H1 (cell line): ENCODE results near the gene SMARCE1. TPM values are rescaled to one million over a fixed set of nuclear protein-coding genes. Genes with fewer than 3 reads are reported as not detected.

ENCODE experiments used
- BACH1 ChIP-seq: IDR thresholded peaks from 2 replicates; pipeline ENCODE4 v1.6.1; 2012; ENCODE audit warnings: low read length, improper control_type of control experiment
- BCL11A ChIP-seq, 2 experiments: IDR thresholded peaks; one replicate each; pipeline ENCODE4 v1.6.1; 2011; ENCODE audit warnings: low read depth in 2 of 2, low read length in 2 of 2, mild to moderate bottlenecking in 2 of 2
- CBX8 ChIP-seq: fragments of 300-800, 300-1000 bp; sonication (generic); IDR thresholded peaks from 2 replicates; pipeline ENCODE4 v1.7.1; 2016; ENCODE audit warnings: low read depth, low read length, borderline replicate concordance
- CEBPB ChIP-seq: IDR thresholded peaks from 2 replicates; pipeline ENCODE4 v1.6.1; 2012; ENCODE audit warnings: low read depth, low read length
- CHD1 ChIP-seq: IDR thresholded peaks from 2 replicates; pipeline ENCODE4 v1.6.1; 2012; ENCODE audit warnings: low read depth, low read length, improper control_type of control experiment
- CHD2 ChIP-seq: IDR thresholded peaks from 2 replicates; pipeline ENCODE4 v1.6.1; 2012; ENCODE audit warnings: low read length, improper control_type of control experiment
- CREB1 ChIP-seq: IDR thresholded peaks from 2 replicates; pipeline ENCODE4 v1.6.1; 2012; ENCODE audit warnings: inconsistent platforms
- FOSL1 ChIP-seq: IDR thresholded peaks from 2 replicates; pipeline ENCODE4 v1.6.1; 2011; ENCODE audit warnings: mild to moderate bottlenecking, low read depth, low read length, moderate library complexity; ENCODE audit not compliant: insufficient read depth
- HDAC6 ChIP-seq: IDR thresholded peaks from one replicate; pipeline ENCODE4 v1.7.1; 2012; ENCODE audit warnings: low read depth, mild to moderate bottlenecking, inconsistent platforms, low read length, moderate library complexity
- JUND ChIP-seq: IDR thresholded peaks from 2 replicates; pipeline ENCODE4 v1.6.1; 2011; ENCODE audit warnings: mild to moderate bottlenecking, improper control_type of control experiment, low read length
- KDM1A ChIP-seq: fragments of 200-600, 300-600 bp; sonication (generic); IDR thresholded peaks from 2 replicates; pipeline ENCODE4 v1.7.1; 2016; ENCODE audit warnings: mild to moderate bottlenecking, low read length, borderline replicate concordance
- NANOG ChIP-seq: IDR thresholded peaks from 2 replicates; pipeline ENCODE4 v1.6.1; 2011; ENCODE audit warnings: low read length, low read depth, mild to moderate bottlenecking, inconsistent platforms; ENCODE audit not compliant: insufficient read depth, poor library complexity, severe bottlenecking
- NRF1 ChIP-seq: IDR thresholded peaks from 2 replicates; pipeline ENCODE4 v1.6.1; 2011; ENCODE audit warnings: mild to moderate bottlenecking, low read depth, low read length, improper control_type of control experiment
- POU5F1 ChIP-seq: IDR thresholded peaks from 2 replicates; pipeline ENCODE4 v1.6.1; 2011; ENCODE audit warnings: low read depth, mild to moderate bottlenecking, low read length, moderate library complexity
- RNF2 ChIP-seq: fragments of 200-900, 300-1000 bp; sonication (generic); IDR thresholded peaks from 2 replicates; pipeline ENCODE4 v1.7.1; 2016; ENCODE audit warnings: borderline replicate concordance, low read depth, mild to moderate bottlenecking, antibody characterized with exemption, low read length; ENCODE audit not compliant: poor library complexity, severe bottlenecking; ENCODE audit errors: missing control alignments
- SIRT6 ChIP-seq: IDR thresholded peaks from one replicate; pipeline ENCODE4 v1.7.1; 2012; ENCODE audit warnings: low read length, inconsistent platforms
- SP1 ChIP-seq: IDR thresholded peaks from 2 replicates; pipeline ENCODE4 v1.6.1; 2011; ENCODE audit warnings: low read depth, low read length
- SP4 ChIP-seq: IDR thresholded peaks from 2 replicates; pipeline ENCODE4 v1.6.1; 2012; ENCODE audit warnings: low read length, inconsistent platforms
- TAF1 ChIP-seq: IDR thresholded peaks from 2 replicates; pipeline ENCODE4 v1.6.1; 2011; ENCODE audit warnings: mild to moderate bottlenecking, low read depth, low read length
- TAF7 ChIP-seq: optimal IDR thresholded peaks from 2 replicates; pipeline ENCODE3; 2011; ENCODE audit warnings: low read depth, mild to moderate bottlenecking, inconsistent platforms, low read length, moderate library complexity, borderline replicate concordance
- TBP ChIP-seq: IDR thresholded peaks from 2 replicates; pipeline ENCODE4 v1.6.1; 2011; ENCODE audit warnings: low read depth, low read length, improper control_type of control experiment
- TCF12 ChIP-seq: IDR thresholded peaks from 2 replicates; pipeline ENCODE4 v1.6.1; 2011; ENCODE audit warnings: low read depth, mild to moderate bottlenecking, low read length
- TEAD4 ChIP-seq: IDR thresholded peaks from 2 replicates; pipeline ENCODE4 v1.6.1; 2012; ENCODE audit warnings: low read depth, low read length, inconsistent platforms, mixed read lengths
- USF2 ChIP-seq: IDR thresholded peaks from 2 replicates; pipeline ENCODE4 v1.6.1; 2011; ENCODE audit warnings: low read length, improper control_type of control experiment
- ZNF274 ChIP-seq: IDR thresholded peaks from 2 replicates; pipeline ENCODE4 v1.7.0; 2012; ENCODE audit warnings: low read length, borderline replicate concordance; ENCODE audit errors: extremely low read depth
- polyA plus RNA-seq, 7 experiments: library from polyadenylated mRNA; depleted of rRNA in 3 of 7; stranded (reverse) in 5 of 7; unstranded in 2 of 7; fragments of >200 nt in 5 of 7; fragments of 200-250 nt in 2 of 7; gene quantifications; 1 replicate in 5 of 7; 2 replicates in 1 of 7; 4 replicates in 1 of 7; pipeline versions ENCODE4 v1.2.1 to v1.2.3, GENCODE V29; 2011 to 2013; ENCODE audit warnings: missing spikeins in 2 of 7, mixed read lengths in 2 of 7
- total RNA-seq: library from RNA; stranded (reverse); fragmentation: NEBNext Ultra II Directional; extraction: Animal tissue kit (Norgen Biotek cat#: 25700); gene quantifications from 2 replicates; pipeline ENCODE4 v1.2.1, GENCODE V29; 2021

Gene SMARCE1
- total and polyA plus RNA-seq, 2 of the 8 experiments (the other 6 are each of a cell fraction or from before 2014, with no cell fraction given), result 30.7 to 131 TPM

- TF ChIP-seq RNF2 (no peak), POU5F1 (no peak), SP1 (0 out of 2 replicates have a peak, but pooled peaks have one; percentile 9), TBP (peak; percentile 53), ZNF274 (no peak), JUND (no peak), SP4 (no peak), TAF1 (peak; percentile 83), CHD1 (no peak), NRF1 (no peak), NANOG (no peak), CHD2 (no peak), CBX8 (no peak), HDAC6 (no peak), USF2 (no peak), BACH1 (no peak), CEBPB (no peak), TAF7 (peak; percentile 58), BCL11A (IDR thresholded peaks at IDR 0.05; ENCODE audit: low read depth in 2 of 2, low read length in 2 of 2) (no peak), KDM1A (no peak), TEAD4 (no peak), FOSL1 (no peak), SIRT6 (no peak), TCF12 (no peak), CREB1 (no peak)
Observed at GRCh38 chr17:40647624-40648383, at the start of gene SMARCE1 (continued).
